SU-DHL-6 (cell line): ENCODE results near the gene ERRFI1.

Experiments
- CTCF ChIP-seq: fragments of 200-600 bp; sonication (generic); IDR thresholded peaks from one replicate; pipeline ENCODE4 v1.5.1; 2017; ENCODE audit warnings: antibody characterized with exemption, mild to moderate bottlenecking, low read length, moderate library complexity; ENCODE audit not compliant: insufficient read depth, poor library complexity, severe bottlenecking
- EZH2phosphoT487 ChIP-seq: fragments of 200-600 bp; sonication (generic), shearing (Covaris generic); conservative IDR thresholded peaks from 2 replicates; pipeline ENCODE4 v1.6.1; 2018; ENCODE audit warnings: mild to moderate bottlenecking, antibody characterized with exemption, low read length, moderate library complexity, mixed read lengths

- no peak for TF ChIP-seq CTCF
- TF ChIP-seq EZH2phosphoT487 = no peak
Measured at GRCh38 chr1:7987528-7987927, 38.6 kb downstream of the ERRFI1 start.
